Gastroesophageal sphincter (tissue), 4 donors: Measurements from ENCODE around the gene SEMA6B. TPM values are rescaled to one million over a fixed set of nuclear protein-coding genes. Genes with fewer than 3 reads are reported as not detected.

ENCODE experiments used
- ATAC-seq: fragments of 150-250 bp; one replicate; pipeline ENCODE4 v1.9.1; 2016; ENCODE audit warnings: mild to moderate bottlenecking, moderate library complexity
- H3K27ac ChIP-seq, 4 donors: fragments of 200-600 bp; sonication (generic) in 3 of 4; 1 replicate in 3 of 4; 2 replicates in 1 of 4; pipeline ENCODE4 v1.5.1; 2016 to 2019
- H3K27me3 ChIP-seq: fragments of 200-600 bp; sonication (generic); one replicate; pipeline ENCODE4 v1.5.1; 2019
- H3K36me3 ChIP-seq, 2 donors: fragments of 200-600 bp; sonication (generic); one replicate each; pipeline ENCODE4 v1.5.1; 2019; ENCODE audit warnings: control low read depth in 1 of 2
- H3K4me1 ChIP-seq, 3 donors: fragments of 200-600 bp; sonication (generic); 1 replicate in 2 of 3; 2 replicates in 1 of 3; pipeline ENCODE4 v1.5.1; 2016 to 2019; ENCODE audit warnings: control low read depth in 2 of 3
- H3K4me3 ChIP-seq, 2 donors: fragments of 200-600 bp; sonication (generic); one replicate each; pipeline ENCODE4 v1.5.1; 2019; ENCODE audit warnings: mild to moderate bottlenecking in 1 of 2, moderate library complexity in 1 of 2
- H3K9me3 ChIP-seq, 3 donors: fragments of 200-600 bp; sonication (generic); one replicate each; pipeline ENCODE4 v1.5.1; 2017 to 2019; ENCODE audit warnings: control low read depth in 2 of 3
- EP300 ChIP-seq: sonication (generic); formaldehyde crosslinking; IDR thresholded peaks from one replicate; pipeline ENCODE4 v1.6.1; 2017; ENCODE audit warnings: antibody characterized with exemption, mild to moderate bottlenecking
- POLR2A ChIP-seq, 2 donors: fragments of 450-650 bp; IDR thresholded peaks; one replicate each; pipeline ENCODE4 v1.6.1; 2017; ENCODE audit warnings: antibody characterized with exemption in 2 of 2, mild to moderate bottlenecking in 2 of 2, moderate library complexity in 1 of 2
- POLR2AphosphoS5 ChIP-seq: sonication (generic); formaldehyde crosslinking; IDR thresholded peaks from one replicate; pipeline ENCODE4 v1.6.1; 2017; ENCODE audit warnings: antibody characterized with exemption
- WGBS, 2 donors: methylation state at CpG; one replicate each; pipeline ENCODE4 v1.1.5; 2018; ENCODE audit warnings: low coverage in 1 of 2; 5-methylcytosine and 5-hydroxymethylcytosine counted together
- total RNA-seq, 4 donors: library from RNA; depleted of rRNA; stranded (reverse); fragments of >200 nt; gene quantifications; one replicate each; pipeline ENCODE4 v1.1.0, GENCODE V29; 2016
- TF ChIP-seq, protein P1 (sequence below), 4 experiments: fragments of 200-600 bp in 2 of 4; fragments of 450-650 bp in 2 of 4; sonication (generic) in 1 of 4; IDR thresholded peaks; one replicate each; pipeline ENCODE4 v1.5.1; 2017 to 2019; ENCODE audit warnings: antibody characterized with exemption in 4 of 4, mild to moderate bottlenecking in 2 of 4, moderate library complexity in 2 of 4

The SEMA6B gene
- total RNA-seq, 4 donors from 2014 or later = 2.0 to 12.4 (median 7.3) TPM

DNA sequence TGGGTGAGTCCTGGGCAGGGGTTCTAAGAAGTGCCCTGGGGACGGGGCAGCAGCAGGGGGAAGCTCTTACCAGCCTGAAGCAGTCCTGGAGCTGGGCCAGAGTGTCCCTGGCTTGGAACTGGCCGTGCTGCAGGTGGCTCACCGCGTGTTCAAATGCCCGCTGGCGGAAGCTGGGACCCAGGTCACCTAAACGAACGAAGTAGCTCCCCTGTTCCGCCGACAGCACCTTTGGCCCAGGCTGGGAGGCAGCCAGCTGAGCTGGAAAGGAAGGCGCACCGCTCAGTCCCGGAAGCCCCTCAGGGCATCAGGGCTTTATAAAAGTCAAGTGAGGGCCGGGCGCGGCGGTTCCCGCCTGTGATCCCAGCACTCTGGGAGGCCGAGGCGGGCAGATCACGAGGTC lies 50.8 kb downstream of the SEMA6B start:
- Histone ChIP-seq H3K27me3 (no peaks in the 10 kb centered on the region), H3K27ac (peak overlapping the region in 3 of 4 donors; percentile 38 to 59 (median 43)), H3K4me3 (no peak overlapping the region), H3K4me1 (peaks cover 0 to 45% (median 0%) of the 10 kb centered on the region in 3 donors), H3K9me3 (no peaks in the 10 kb centered on the region), H3K36me3 (peaks cover 0 to 83% of the 10 kb centered on the region in 2 donors)
- TF ChIP-seq, protein P1, sequence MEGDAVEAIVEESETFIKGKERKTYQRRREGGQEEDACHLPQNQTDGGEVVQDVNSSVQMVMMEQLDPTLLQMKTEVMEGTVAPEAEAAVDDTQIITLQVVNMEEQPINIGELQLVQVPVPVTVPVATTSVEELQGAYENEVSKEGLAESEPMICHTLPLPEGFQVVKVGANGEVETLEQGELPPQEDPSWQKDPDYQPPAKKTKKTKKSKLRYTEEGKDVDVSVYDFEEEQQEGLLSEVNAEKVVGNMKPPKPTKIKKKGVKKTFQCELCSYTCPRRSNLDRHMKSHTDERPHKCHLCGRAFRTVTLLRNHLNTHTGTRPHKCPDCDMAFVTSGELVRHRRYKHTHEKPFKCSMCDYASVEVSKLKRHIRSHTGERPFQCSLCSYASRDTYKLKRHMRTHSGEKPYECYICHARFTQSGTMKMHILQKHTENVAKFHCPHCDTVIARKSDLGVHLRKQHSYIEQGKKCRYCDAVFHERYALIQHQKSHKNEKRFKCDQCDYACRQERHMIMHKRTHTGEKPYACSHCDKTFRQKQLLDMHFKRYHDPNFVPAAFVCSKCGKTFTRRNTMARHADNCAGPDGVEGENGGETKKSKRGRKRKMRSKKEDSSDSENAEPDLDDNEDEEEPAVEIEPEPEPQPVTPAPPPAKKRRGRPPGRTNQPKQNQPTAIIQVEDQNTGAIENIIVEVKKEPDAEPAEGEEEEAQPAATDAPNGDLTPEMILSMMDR (IDR thresholded peaks at IDR 0.05) = no peak
- TF ChIP-seq POLR2AphosphoS5 = no peak
- no peak for TF ChIP-seq POLR2A (IDR thresholded peaks at IDR 0.05)
- no peak for TF ChIP-seq EP300
- ATAC-seq = no peak
- WGBS, 2 donors = 89% methylated on average over 8 of the region's 21 CpGs; no CpG with 5 or more reads in 1 of the 2 donors

DNA sequence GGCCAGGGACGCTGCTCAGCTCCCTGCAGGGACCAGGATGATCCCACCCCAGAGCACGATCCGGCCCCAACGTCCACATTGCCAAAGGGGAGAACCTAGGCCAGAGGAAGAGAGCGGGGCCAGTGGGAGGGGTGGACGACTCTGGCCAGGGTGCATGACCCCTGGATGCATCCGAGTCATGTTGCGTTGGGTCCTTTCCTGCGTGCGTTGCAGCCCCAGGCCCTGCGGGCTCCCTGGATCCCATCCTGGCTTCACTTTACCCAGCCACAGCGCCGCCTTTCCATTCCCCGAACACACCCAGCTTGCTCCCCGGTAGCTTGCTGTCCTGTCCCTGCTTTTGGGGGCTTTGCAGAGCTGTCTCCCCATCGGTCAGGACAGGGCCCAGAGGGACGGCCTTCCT lies 51.7 kb downstream of the SEMA6B start:
- WGBS, 2 donors = 54 to 84% methylated on average over 5 to 6 of the region's 17 CpGs
- no peak for ATAC-seq
- H3K36me3 ChIP-seq = peaks cover 0 to 84% of the 10 kb centered on the region in 2 donors
- H3K27ac ChIP-seq = peak overlapping the region in 3 of 4 donors; percentile 47 to 59 (median 53)
- no peaks in the 10 kb centered on the region for H3K9me3 ChIP-seq
- no peak for TF ChIP-seq EP300
- TF ChIP-seq POLR2AphosphoS5 = no peak
- TF ChIP-seq, protein P1 (IDR thresholded peaks at IDR 0.05) = no peak
- TF ChIP-seq POLR2A (IDR thresholded peaks at IDR 0.05) = no peak
- no peak overlapping the region for H3K4me3 ChIP-seq
- peaks cover 0 to 52% (median 0%) of the 10 kb centered on the region in 3 donors for H3K4me1 ChIP-seq
- H3K27me3 ChIP-seq = no peaks in the 10 kb centered on the region

DNA sequence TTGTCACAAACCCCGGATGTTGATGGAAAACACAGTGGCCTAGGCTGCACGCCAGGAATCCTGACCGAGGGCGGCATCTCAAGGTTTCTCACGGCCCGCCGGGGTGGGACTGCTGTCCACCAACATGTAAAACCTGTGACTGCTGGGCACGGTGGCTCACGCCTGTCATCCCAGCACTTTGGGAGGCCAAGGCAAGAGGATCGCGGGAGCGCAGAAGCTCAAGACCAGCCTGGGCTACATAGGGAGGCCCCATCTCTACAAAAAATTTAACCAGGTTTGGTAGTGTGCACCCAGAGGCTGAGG lies 52.4 kb downstream of the SEMA6B start:
- H3K36me3 ChIP-seq = peaks cover 0 to 86% of the 10 kb centered on the region in 2 donors
- peak overlapping the region in 3 of 4 donors; percentile 47 to 59 (median 53) for H3K27ac ChIP-seq
- H3K27me3 ChIP-seq = no peaks in the 10 kb centered on the region
- peaks cover 0 to 58% (median 0%) of the 10 kb centered on the region in 3 donors for H3K4me1 ChIP-seq
- H3K4me3 ChIP-seq = no peak overlapping the region
- no peak for ATAC-seq
- H3K9me3 ChIP-seq = no peaks in the 10 kb centered on the region
- TF ChIP-seq POLR2A (IDR thresholded peaks at IDR 0.05) = no peak
- TF ChIP-seq, protein P1 (IDR thresholded peaks at IDR 0.05) = no peak
- no peak for TF ChIP-seq POLR2AphosphoS5
- TF ChIP-seq EP300 = no peak
- WGBS, 2 donors = no CpG with 5 or more reads among the region's 12 CpGs

DNA sequence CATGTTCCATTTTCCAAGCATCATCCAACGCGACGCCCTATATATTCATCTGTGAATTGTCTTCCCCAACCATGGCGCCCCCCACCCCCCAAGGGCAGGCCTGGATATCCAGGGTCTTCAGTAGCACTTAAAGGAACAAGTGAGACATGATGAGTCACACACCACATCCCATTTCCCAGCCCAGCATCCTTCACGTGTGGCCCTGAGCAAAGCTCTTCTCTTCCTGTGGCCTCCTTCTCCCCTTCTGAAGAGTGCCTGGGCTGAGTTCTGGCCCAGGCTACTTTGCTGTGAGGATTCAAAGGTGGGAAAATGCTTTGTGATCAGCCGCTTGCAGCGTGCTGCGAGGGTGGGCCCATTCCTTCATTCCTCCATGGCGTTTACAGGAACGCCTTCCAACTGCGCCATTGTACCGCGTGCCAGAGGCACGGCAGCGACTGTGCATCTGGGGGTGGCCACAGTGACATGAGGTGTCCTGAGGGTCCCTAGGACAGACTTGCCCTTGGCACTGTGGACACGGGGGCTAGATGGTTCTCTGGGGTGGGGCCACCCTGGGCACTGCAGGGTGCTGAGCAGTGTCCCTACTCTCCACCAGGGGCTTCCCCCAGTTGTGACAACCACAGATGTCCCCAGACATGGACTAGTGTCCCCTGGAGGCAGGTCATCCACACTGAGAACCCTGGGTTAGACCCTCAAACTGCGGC lies 52.9 kb downstream of the SEMA6B start:
- peaks cover 0 to 63% (median 0%) of the 10 kb centered on the region in 3 donors for H3K4me1 ChIP-seq

More for the DNA sequence above, 52.9 kb downstream of the SEMA6B start:
- no peaks in the 10 kb centered on the region for H3K27me3 ChIP-seq
- H3K4me3 ChIP-seq = no peak overlapping the region
- peak overlapping the region in 3 of 4 donors; percentile 47 to 59 (median 53) for H3K27ac ChIP-seq
- no peaks in the 10 kb centered on the region for H3K9me3 ChIP-seq
- peaks cover 0 to 86% of the 10 kb centered on the region in 2 donors for H3K36me3 ChIP-seq
- no peak for ATAC-seq
- no peak for TF ChIP-seq POLR2A (IDR thresholded peaks at IDR 0.05)
- TF ChIP-seq, protein P1 (IDR thresholded peaks at IDR 0.05) = no peak
- TF ChIP-seq EP300 = no peak
- TF ChIP-seq POLR2AphosphoS5 = no peak
- WGBS, 2 donors = 64% methylated on average over 6 of the region's 17 CpGs; no CpG with 5 or more reads in 1 of the 2 donors
